ENCODE results near the gene CNIH3.

GRCh38 chr1:224579526-224579925 is 36.6 kb upstream of the CNIH3 start:
- no peak for TF ChIP-seq SNAI2 (CRISPR knock-in tag; IDR thresholded peaks at IDR 0.05)
- TF ChIP-seq TCF4 (CRISPR knock-in tag; IDR thresholded peaks at IDR 0.05; ENCODE audit: borderline replicate concordance): no peak
- no peak for TF ChIP-seq CREB5 (CRISPR knock-in tag; IDR thresholded peaks at IDR 0.05; ENCODE audit: low read depth)

Data from SK-N-SH treated with all-trans-retinoic acid at 6 μM for 48 hours (cell line).